Sigmoid colon (tissue), 4 donors: ENCODE measurements around the gene ZFYVE28.

Experiments
- POLR2AphosphoS5 ChIP-seq, 4 donors: sonication (generic); formaldehyde crosslinking; IDR thresholded peaks; one replicate each; pipeline ENCODE4 v1.6.1; 2017; ENCODE audit warnings: antibody characterized with exemption in 4 of 4
- TF ChIP-seq, protein P1 (sequence below), 4 experiments: fragments of 450-650 bp in 3 of 4; fragments of 200-600 bp in 1 of 4; IDR thresholded peaks; one replicate each; pipeline ENCODE4 v1.5.1; 2016 to 2019; ENCODE audit warnings: antibody characterized with exemption in 4 of 4, mild to moderate bottlenecking in 3 of 4, moderate library complexity in 2 of 4

- TF ChIP-seq, protein P1, sequence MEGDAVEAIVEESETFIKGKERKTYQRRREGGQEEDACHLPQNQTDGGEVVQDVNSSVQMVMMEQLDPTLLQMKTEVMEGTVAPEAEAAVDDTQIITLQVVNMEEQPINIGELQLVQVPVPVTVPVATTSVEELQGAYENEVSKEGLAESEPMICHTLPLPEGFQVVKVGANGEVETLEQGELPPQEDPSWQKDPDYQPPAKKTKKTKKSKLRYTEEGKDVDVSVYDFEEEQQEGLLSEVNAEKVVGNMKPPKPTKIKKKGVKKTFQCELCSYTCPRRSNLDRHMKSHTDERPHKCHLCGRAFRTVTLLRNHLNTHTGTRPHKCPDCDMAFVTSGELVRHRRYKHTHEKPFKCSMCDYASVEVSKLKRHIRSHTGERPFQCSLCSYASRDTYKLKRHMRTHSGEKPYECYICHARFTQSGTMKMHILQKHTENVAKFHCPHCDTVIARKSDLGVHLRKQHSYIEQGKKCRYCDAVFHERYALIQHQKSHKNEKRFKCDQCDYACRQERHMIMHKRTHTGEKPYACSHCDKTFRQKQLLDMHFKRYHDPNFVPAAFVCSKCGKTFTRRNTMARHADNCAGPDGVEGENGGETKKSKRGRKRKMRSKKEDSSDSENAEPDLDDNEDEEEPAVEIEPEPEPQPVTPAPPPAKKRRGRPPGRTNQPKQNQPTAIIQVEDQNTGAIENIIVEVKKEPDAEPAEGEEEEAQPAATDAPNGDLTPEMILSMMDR (IDR thresholded peaks at IDR 0.05), result no peak
- TF ChIP-seq POLR2AphosphoS5 (IDR thresholded peaks at IDR 0.05), result no peak
Measured at GRCh38 chr4:2320152-2320551, 98.3 kb downstream of the ZFYVE28 start.
